ENCODE data around the gene GTPBP2.
A peak's percentile ranks its signal among the peaks of the same experiment; 100 is the strongest.
"Not testable (repeated sequence)": the region's sequence is repeated elsewhere in the genome, so short reads cannot be mapped to it uniquely, and the experiment has no call there.

The GTPBP2 gene

GRCh38 chr6:43658161-43658560, 29.1 kb upstream of the GTPBP2 start:
- no peak for DNase-seq

- no peak for DNase-seq
These were observed 28.2 kb upstream of the GTPBP2 start for GRCh38 chr6:43657221-43657802.

- not testable (repeated sequence) for DNase-seq
These were observed 23.8 kb upstream of the GTPBP2 start for GRCh38 chr6:43652822-43653221.

- no peak for DNase-seq
These were observed 19.2 kb upstream of the GTPBP2 start for GRCh38 chr6:43648248-43648647.

- no peak for DNase-seq
These were observed 18.5 kb upstream of the GTPBP2 start for GRCh38 chr6:43647613-43648012.

- DNase-seq: no peak
These were observed 16.5 kb upstream of the GTPBP2 start for GRCh38 chr6:43645613-43645964.

- peak; percentile 54 for DNase-seq
These were observed 16.0 kb upstream of the GTPBP2 start, which contains the start of gene RSPH9 for GRCh38 chr6:43644940-43645612. Gene RSPH9, plus strand, starts transcription at chr6:43645036. Its CDS starts 63 bp downstream, at chr6:43645099.

- no peak for DNase-seq
These were observed 11.1 kb upstream of the GTPBP2 start for GRCh38 chr6:43639984-43640800.

- no peak for DNase-seq
These were observed 7.2 kb upstream of the GTPBP2 start for GRCh38 chr6:43636308-43636659.

- DNase-seq: peak; percentile 76
These were observed 6.6 kb upstream of the GTPBP2 start, which contains the start of gene MAD2L1BP for GRCh38 chr6:43635387-43636307. Gene MAD2L1BP, plus strand, starts transcription at chr6:43635840. Its CDS starts 36 bp downstream, at chr6:43635876.

GRCh38 chr6:43634702-43635303, 5.7 kb upstream of the GTPBP2 start:
- no peak for DNase-seq

- DNase-seq: not testable (repeated sequence)
These were observed 3.9 kb upstream of the GTPBP2 start for GRCh38 chr6:43633002-43633401.

- no peak for DNase-seq
These were observed 2.0 kb upstream of the GTPBP2 start for GRCh38 chr6:43630980-43631619.

- DNase-seq: peak; percentile 99
These were observed 639 bp upstream of the GTPBP2 start for GRCh38 chr6:43629505-43630300.

GRCh38 chr6:43628393-43629103, 516 bp downstream of the GTPBP2 start:
- DNase-seq: peak; percentile 56

GRCh38 chr6:43627008-43627825, 1.8 kb downstream of the GTPBP2 start:
- DNase-seq: peak; percentile 95

GRCh38 chr6:43625393-43625992, 3.6 kb downstream of the GTPBP2 start:
- no peak for DNase-seq

- no peak for DNase-seq
These were observed 4.2 kb downstream of the GTPBP2 start for GRCh38 chr6:43624786-43625288.

All from fibroblast of skin of abdomen (primary cell).